ENCODE measurements around the gene TAC3. TPM values are rescaled to one million over a fixed set of nuclear protein-coding genes. Genes with fewer than 3 reads are reported as not detected.

TAC3 gene
- total and polyA plus RNA-seq, 2 donors (not counting 3 experiments of a cell fraction or from before 2014, with no cell fraction given), result not detected

GRCh38 chr12:57046086-57046791, 29.9 kb upstream of the TAC3 start:
- CTCF ChIA-PET, result interaction anchor here (0.7 kb wide), 1 partner anchor 78 kb away, joined by 3 read pairs; no protein-coding TSS in a partner anchor
- Histone ChIP-seq H3K9ac (replicated peaks; ENCODE audit: extremely low read depth, insufficient read depth, low read length) (no peak overlapping the region), H4K20me1 (replicated peaks; ENCODE audit: control insufficient read depth, extremely low read depth, insufficient read depth, low read length) (no peaks in the 10 kb centered on the region), H3K9me3 (replicated peaks; ENCODE audit: control insufficient read depth, insufficient read depth, low read length) (no peaks in the 10 kb centered on the region), H3K4me2 (ENCODE audit: insufficient read depth, low read length) (no peak overlapping the region), H3K4me3 (replicated peaks in 1 of 3; ENCODE audit: insufficient read depth in 1 of 3, low read depth in 1 of 3, low read length in 3 of 3) (no peak overlapping the region), H3K9me1 (replicated peaks; ENCODE audit: control insufficient read depth, extremely low read depth, insufficient read depth, low read length) (no peaks in the 10 kb centered on the region), H3K36me3 (ENCODE audit: control insufficient read depth in 2 of 2, extremely low read depth in 1 of 2, insufficient read depth in 2 of 2, low read length in 2 of 2) (no peaks in the 10 kb centered on the region), H3K27ac (ENCODE audit: insufficient read depth, low read depth, low read length) (no peak overlapping the region), H3K79me2 (ENCODE audit: control insufficient read depth, insufficient read depth, low read length) (no peaks in the 10 kb centered on the region), H3K27me3 (ENCODE audit: control insufficient read depth in 2 of 2, insufficient read depth in 2 of 2, low read length in 2 of 2) (peaks cover 12 to 17% of the 10 kb centered on the region in 2 experiments), H2AFZ (ENCODE audit: low read depth, low read length) (no peak overlapping the region), H3K4me1 (ENCODE audit: control insufficient read depth, extremely low read depth, insufficient read depth, low read length) (no peaks in the 10 kb centered on the region)
- no peak for TF ChIP-seq POLR2A (IDR thresholded peaks at IDR 0.05; ENCODE audit: low read depth, low read length)
- TF ChIP-seq FOS (IDR thresholded peaks at IDR 0.05; ENCODE audit: borderline replicate concordance, insufficient read depth, low read length), result no peak
- TF ChIP-seq MAX (IDR thresholded peaks at IDR 0.05; ENCODE audit: insufficient read depth, insufficient read length), result no peak
- no peak for TF ChIP-seq GATA2 (IDR thresholded peaks at IDR 0.05; ENCODE audit: insufficient read depth, insufficient read length, low read depth, low read length)
- no peak for TF ChIP-seq MYC (IDR thresholded peaks at IDR 0.05; ENCODE audit: low read depth, low read length)
- TF ChIP-seq CTCF (IDR thresholded peaks at IDR 0.05; ENCODE audit: extremely low read depth in 1 of 2, insufficient read depth in 1 of 2, low read depth in 1 of 2, low read length in 2 of 2), result no peak
- TF ChIP-seq JUN (IDR thresholded peaks at IDR 0.05; ENCODE audit: borderline replicate concordance, insufficient read depth, insufficient read length, low read depth), result no peak
- no peak for TF ChIP-seq EZH2 (IDR thresholded peaks at IDR 0.05; ENCODE audit: borderline replicate concordance, low read depth, low read length, severe bottlenecking)
- no peak for TF ChIP-seq POLR2AphosphoS5 (IDR thresholded peaks at IDR 0.05; ENCODE audit: insufficient read depth, low read depth, low read length)
- dilution Hi-C loops (cut with MboI; ENCODE audit: extremely low pct_ligation_motif_present, low sequenced_read_pairs) (no loop called here), intact Hi-C loops (cut with micrococcal nuclease) (no loop called here)
- POLR2A ChIA-PET, result no interaction called here
- DNase-seq (ENCODE audit: low read depth, low spot score), result no peak
- BruUV-seq (replicated peaks), result no TSS peak
- no peak for FAIRE-seq

Measured in endothelial cell of umbilical vein (primary cell).